IMR-90 (cell line): ENCODE results near the gene HMG20A. TPM values are rescaled to one million over a fixed set of nuclear protein-coding genes. Genes with fewer than 3 reads are reported as not detected.

Source experiments
- ATAC-seq: fragments of 200-7000 bp; cut with Tn5 transposase; 2 replicates; pipeline ENCODE4 v1.9.1; 2020; ENCODE audit warnings: low read depth, mild to moderate bottlenecking, moderate library complexity
- BruUV-seq: library from RNA; stranded (reverse); fragments of 400-500 nt; replicated peaks from 2 replicates; lab custom pipeline; 2021; lab: Mats Ljungman, UMichigan
- CTCF ChIA-PET: fragments of 300-600 bp; formaldehyde crosslinking; extraction: SDS; loops from one replicate; lab custom pipeline; 2021; ENCODE audit warnings: antibody characterized with exemption; lab: Yijun Ruan, JAX
- POLR2A ChIA-PET: fragments of 300-600 bp; sonication (Branson Sonifier 250); formaldehyde crosslinking; loops from one replicate; lab custom pipeline; 2022; ENCODE audit warnings: antibody characterized with exemption; ENCODE audit not compliant: unreplicated experiment; lab: Charles Lee
- DNase-seq: peaks from one replicate; pipeline ENCODE4 v3.0.0; 2013
- H2AFZ ChIP-seq: replicated peaks from 2 replicates; pipeline ENCODE3; 2013; ENCODE audit warnings: low read length, mild to moderate bottlenecking; ENCODE audit not compliant: poor library complexity
- H2AK5ac ChIP-seq: 2 replicates; pipeline ENCODE4 v1.6.1; 2013; ENCODE audit warnings: low read depth, low read length, inconsistent platforms
- H2AK9ac ChIP-seq: replicated peaks from 2 replicates; pipeline ENCODE3; 2013; ENCODE audit warnings: mild to moderate bottlenecking, low read depth, low read length, moderate library complexity; ENCODE audit not compliant: poor library complexity
- H2BK120ac ChIP-seq: 2 replicates; pipeline ENCODE4 v1.6.1; 2013; ENCODE audit warnings: low read depth, low read length, inconsistent platforms
- H2BK15ac ChIP-seq: 3 replicates; pipeline ENCODE4 v1.6.1; 2013; ENCODE audit warnings: low read depth, low read length, inconsistent platforms
- H2BK20ac ChIP-seq: 2 replicates; pipeline ENCODE4 v1.6.1; 2013; ENCODE audit warnings: low read depth, mild to moderate bottlenecking, inconsistent platforms, low read length, moderate library complexity
- H2BK5ac ChIP-seq: 2 replicates; pipeline ENCODE4 v1.6.1; 2013; ENCODE audit warnings: mild to moderate bottlenecking, low read depth, low read length, inconsistent platforms; ENCODE audit not compliant: poor library complexity, severe bottlenecking
- H3K14ac ChIP-seq: replicated peaks from 2 replicates; pipeline ENCODE4 v1.6.1; 2013; ENCODE audit warnings: low read depth, low read length, inconsistent platforms
- H3K18ac ChIP-seq: 2 replicates; pipeline ENCODE4 v1.6.1; 2013; ENCODE audit warnings: low read depth, low read length, control low read depth
- H3K23ac ChIP-seq: 2 replicates; pipeline ENCODE4 v1.6.1; 2013; ENCODE audit warnings: low read depth, low read length, inconsistent platforms
- H3K27ac ChIP-seq: 2 replicates; pipeline ENCODE4 v1.5.1; 2013; ENCODE audit warnings: mild to moderate bottlenecking, control low read depth, low read length; ENCODE audit not compliant: insufficient read depth
- H3K27me3 ChIP-seq: 2 replicates; pipeline ENCODE4 v1.6.1; 2013; ENCODE audit warnings: low read length; ENCODE audit not compliant: control insufficient read depth, insufficient read depth
- H3K36me3 ChIP-seq: 2 replicates; pipeline ENCODE4 v1.6.1; 2013; ENCODE audit warnings: low read length, mixed read lengths; ENCODE audit not compliant: control insufficient read depth, insufficient read depth
- H3K4ac ChIP-seq: 2 replicates; pipeline ENCODE4 v1.6.1; 2013; ENCODE audit warnings: low read depth, low read length, inconsistent platforms
- H3K4me1 ChIP-seq: 2 replicates; pipeline ENCODE4 v1.6.1; 2013; ENCODE audit warnings: low read length, mixed read lengths; ENCODE audit not compliant: control insufficient read depth, insufficient read depth
- H3K4me2 ChIP-seq: 2 replicates; pipeline ENCODE4 v1.6.1; 2013; ENCODE audit warnings: low read depth, mild to moderate bottlenecking, control low read depth, low read length, moderate library complexity
- H3K4me3 ChIP-seq: 2 replicates; pipeline ENCODE4 v1.5.1; 2013; ENCODE audit warnings: low read depth, mild to moderate bottlenecking, control low read depth, low read length, moderate library complexity; ENCODE audit not compliant: insufficient read depth
- H3K56ac ChIP-seq: 2 replicates; pipeline ENCODE4 v1.6.1; 2013; ENCODE audit warnings: low read length, inconsistent platforms; ENCODE audit not compliant: insufficient read depth; ENCODE audit errors: extremely low read depth
- H3K79me1 ChIP-seq, 2 experiments: 2 replicates each; pipeline ENCODE4 v1.6.1; 2013; ENCODE audit warnings: low read length in 2 of 2, inconsistent platforms in 1 of 2, low read depth in 1 of 2
- H3K9ac ChIP-seq: 2 replicates; pipeline ENCODE4 v1.6.1; 2013; ENCODE audit warnings: low read depth, low read length, control low read depth
- H3K9me1 ChIP-seq: 2 replicates; pipeline ENCODE4 v1.6.1; 2013; ENCODE audit warnings: low read length, inconsistent platforms; ENCODE audit not compliant: insufficient read depth
- H3K9me3 ChIP-seq: 2 replicates; pipeline ENCODE4 v1.6.1; 2013; ENCODE audit warnings: low read length; ENCODE audit not compliant: control insufficient read depth, insufficient read depth
- H4K20me1 ChIP-seq: 2 replicates; pipeline ENCODE4 v1.6.1; 2013; ENCODE audit warnings: low read length, inconsistent platforms; ENCODE audit not compliant: insufficient read depth
- H4K5ac ChIP-seq: 2 replicates; pipeline ENCODE4 v1.6.1; 2013; ENCODE audit warnings: mild to moderate bottlenecking, low read depth, low read length, control low read depth
- H4K8ac ChIP-seq, 2 experiments: 2 replicates each; pipeline ENCODE4 v1.6.1; 2013; ENCODE audit warnings: low read depth in 2 of 2, low read length in 2 of 2, control low read depth in 1 of 2, inconsistent platforms in 1 of 2
- H4K91ac ChIP-seq: 2 replicates; pipeline ENCODE4 v1.6.1; 2013; ENCODE audit warnings: low read depth, low read length, inconsistent platforms; ENCODE audit not compliant: insufficient read depth
- BHLHE40 ChIP-seq: fragments of 150-350 bp; IDR thresholded peaks from 2 replicates; pipeline ENCODE4 v1.6.1; 2016; ENCODE audit warnings: mild to moderate bottlenecking, low read depth, low read length
- CEBPB ChIP-seq: IDR thresholded peaks from 2 replicates; pipeline ENCODE4 v1.6.1; 2012; ENCODE audit warnings: low read depth, low read length, improper control_type of control experiment
- CHD1 ChIP-seq: IDR thresholded peaks from 2 replicates; pipeline ENCODE4 v1.6.1; 2012; ENCODE audit warnings: low read depth, low read length, improper control_type of control experiment
- ELK1 ChIP-seq: fragments of 150-350 bp; IDR thresholded peaks from 2 replicates; pipeline ENCODE4 v1.6.1; 2016; ENCODE audit warnings: low read depth, mild to moderate bottlenecking, low read length, moderate library complexity, borderline replicate concordance
- RAD21 ChIP-seq: IDR thresholded peaks from 2 replicates; pipeline ENCODE4 v1.6.1; 2012; ENCODE audit warnings: low read length, improper control_type of control experiment
- RFX5 ChIP-seq: IDR thresholded peaks from 2 replicates; pipeline ENCODE4 v1.8.0; 2012; ENCODE audit warnings: low read depth, mild to moderate bottlenecking, low read length, moderate library complexity
- USF2 ChIP-seq: fragments of 150-350 bp; IDR thresholded peaks from 2 replicates; pipeline ENCODE4 v1.6.1; 2017; ENCODE audit warnings: mild to moderate bottlenecking, antibody characterized with exemption, low read length, low read depth
- WGBS, 2 experiments: methylation state at CpG; one replicate each; pipeline versions ENCODE4 v1.1.5 to v1.1.7; 2013; ENCODE audit warnings: missing lambda C conversion rate in 2 of 2; ENCODE audit not compliant: insufficient read length in 1 of 2; ENCODE audit errors: extremely low coverage in 2 of 2; 5-methylcytosine and 5-hydroxymethylcytosine counted together
- dilution Hi-C: fragments of 300-500 bp; cut with HindIII; formaldehyde crosslinking; loops from one replicate; pipeline ENCODE4 v1.14.3; 2018; ENCODE audit warnings: low sequenced_read_pairs; ENCODE audit not compliant: unreplicated experiment
- in situ Hi-C: fragments of 300-500 bp; cut with MboI; formaldehyde crosslinking; loops from 3 replicates; pipeline ENCODE4 v1.14.3; 2019; ENCODE audit warnings: low sequenced_read_pairs, inconsistent platforms, mixed read lengths
- intact Hi-C: fragments of 100-400 bp; cut with micrococcal nuclease; formaldehyde crosslinking; loops from 2 replicates; pipeline ENCODE4 v1.10.0; 2022
- polyA plus RNA-seq, 3 experiments: library from polyadenylated mRNA; depleted of rRNA; stranded (reverse); fragments of >200 nt; gene quantifications; 2 replicates each; pipeline ENCODE4 v1.2.3, GENCODE V29; 2012; ENCODE audit warnings: low replicate concordance in 1 of 3
- total RNA-seq: library from RNA; depleted of rRNA; stranded (reverse); fragments of >200 nt; gene quantifications from 2 replicates; pipeline ENCODE4 v1.2.3, GENCODE V29; 2012

HMG20A gene
- total and polyA plus RNA-seq, 2 of the 4 experiments (the other 2 are of a cell fraction) = 22.3 to 25.3 TPM

GRCh38 chr15:77392762-77393470 is 27.8 kb upstream of the HMG20A start:
- no peak overlapping the region for H3K9ac ChIP-seq
- no peak overlapping the region for H2BK20ac ChIP-seq
- no peak overlapping the region for H2BK5ac ChIP-seq
- H4K8ac ChIP-seq = no peak overlapping the region
- ChIA-PET POLR2A (no interaction called here), CTCF (no interaction called here)
- in situ Hi-C loops = no loop called here
- peaks cover 22% of the 10 kb centered on the region for H3K9me1 ChIP-seq
- H2BK120ac ChIP-seq = no peak overlapping the region
- dilution Hi-C loops = no loop called here
- H3K9me3 ChIP-seq = peaks cover 5% of the 10 kb centered on the region
- H3K14ac ChIP-seq = no peak overlapping the region
- H3K79me1 ChIP-seq = peaks cover 29 to 72% of the 10 kb centered on the region in 2 experiments
- no peak overlapping the region; the same call in none of the 2 replicates for H3K23ac ChIP-seq
- WGBS, 2 experiments = 100% methylated on average over 1 of the region's 7 CpGs; no CpG with 5 or more reads in 1 of the 2 experiments
- no peak overlapping the region for H3K4me3 ChIP-seq
- peaks cover 13% of the 10 kb centered on the region for H3K4me1 ChIP-seq
- peaks cover 3% of the 10 kb centered on the region; the same call in 1 of the 2 replicates for H3K36me3 ChIP-seq
- no TSS peak for BruUV-seq
- H3K56ac ChIP-seq = no peak overlapping the region
- no peak overlapping the region for H3K18ac ChIP-seq
- DNase-seq = no peak
- H3K27ac ChIP-seq = no peak overlapping the region
- no peak overlapping the region for H4K91ac ChIP-seq
- no peak overlapping the region for H3K4ac ChIP-seq
- TF ChIP-seq RFX5 = no peak
- no peak for TF ChIP-seq CEBPB
- no peak for TF ChIP-seq RAD21
- TF ChIP-seq BHLHE40 = no peak
- no peak for TF ChIP-seq CHD1
- no peak for TF ChIP-seq ELK1
- TF ChIP-seq USF2 = no peak
- no peak overlapping the region for H3K4me2 ChIP-seq
- no peak for ATAC-seq
- H2AFZ ChIP-seq = peak overlapping the region; percentile 5
- no peak overlapping the region for H2BK15ac ChIP-seq
- H4K5ac ChIP-seq = no peak overlapping the region
- no peaks in the 10 kb centered on the region for H3K27me3 ChIP-seq
- intact Hi-C loops = no loop called here
- no peak overlapping the region for H2AK5ac ChIP-seq
- peaks cover 77% of the 10 kb centered on the region for H4K20me1 ChIP-seq
- no peak overlapping the region for H2AK9ac ChIP-seq
